ENCODE measurements around the gene HSPB6.
A peak's percentile ranks its signal among the peaks of the same experiment; 100 is the strongest.

DNA sequence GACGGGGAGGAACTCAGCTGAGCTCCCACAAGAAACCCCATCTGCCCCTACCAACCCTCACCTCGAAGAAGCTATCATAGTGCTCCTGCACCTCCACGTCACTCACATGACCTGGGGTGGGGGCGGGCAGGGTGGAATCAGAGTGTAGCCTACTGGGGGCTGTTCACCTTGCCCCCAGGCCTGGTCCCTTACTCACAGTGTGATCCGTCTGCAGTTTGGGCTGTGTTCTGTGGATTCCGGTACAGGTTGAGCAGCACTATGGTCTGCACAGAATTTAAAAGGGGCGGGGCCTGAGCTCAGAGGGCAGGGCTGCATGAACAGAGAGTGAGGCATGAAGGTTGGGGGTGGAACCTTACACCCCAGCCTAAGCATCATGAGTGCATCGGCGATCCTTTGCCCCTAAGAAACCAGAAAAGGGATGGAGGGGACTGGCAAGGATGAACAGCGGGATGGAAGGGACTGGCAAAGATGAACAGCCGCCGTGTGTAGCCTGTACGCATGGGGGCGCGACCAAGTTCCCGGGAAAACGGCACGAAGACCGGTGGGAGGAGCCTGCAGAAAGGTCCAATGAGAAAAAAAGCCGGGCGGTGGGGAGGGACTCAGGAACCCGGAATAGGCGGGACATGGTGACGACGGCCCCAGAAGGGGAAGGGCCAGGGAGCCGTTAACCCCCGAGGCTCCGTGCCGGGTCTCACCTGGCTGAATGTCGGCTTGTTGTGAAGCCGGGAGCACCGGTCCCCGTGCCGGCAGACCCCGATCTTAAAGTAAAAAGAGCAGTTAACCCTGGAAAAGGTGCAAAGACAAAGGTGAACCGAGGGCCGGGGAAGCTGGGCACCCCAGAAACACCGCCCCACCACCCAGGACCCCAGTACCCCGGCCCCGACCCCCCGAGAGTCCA lies 12.2 kb downstream of the HSPB6 start:
- TF ChIP-seq CTCF (IDR thresholded peaks at IDR 0.05) (peak in 3 of 4 experiments; percentile 40 to 73 (median 43)), EP300 (IDR thresholded peaks at IDR 0.05) (no peak)

All from gastroesophageal sphincter (tissue), 3 donors.